GM19239 (cell line): Measurements from ENCODE around the gene MBD3L4.
"Not testable (repeated sequence)": the region's sequence is repeated elsewhere in the genome, so short reads cannot be mapped to it uniquely, and the experiment has no call there.

Source experiments
- DNase-seq: peaks from one replicate; pipeline ENCODE4 v3.0.0; 2011; ENCODE audit warnings: low spot score; ENCODE audit not compliant: insufficient read length
- FAIRE-seq: peaks from 2 replicates; lab custom pipeline; 2011; peaks lifted over from hg19 to GRCh38; lab: Jason Lieb, UNC

Gene MBD3L4

DNA sequence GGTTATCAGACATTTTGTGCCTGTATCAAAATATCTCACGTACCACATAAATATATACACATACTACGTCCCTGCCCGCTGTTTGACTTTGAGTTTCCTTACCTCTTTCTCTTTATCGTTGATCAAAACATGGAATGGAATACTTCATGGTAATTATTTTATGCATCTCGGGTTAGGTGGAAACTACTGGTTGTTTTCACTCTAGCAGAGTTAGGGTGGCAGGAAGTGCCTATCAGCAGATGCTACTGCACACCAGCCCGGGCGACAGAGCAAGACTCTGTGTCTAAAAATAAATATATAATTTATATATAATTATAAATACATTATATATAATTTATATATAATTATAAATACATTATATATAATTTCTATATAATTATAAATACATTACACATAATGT, 12.9 kb upstream of the MBD3L4 start:
- FAIRE-seq, DNase-seq: not testable (repeated sequence)

DNA sequence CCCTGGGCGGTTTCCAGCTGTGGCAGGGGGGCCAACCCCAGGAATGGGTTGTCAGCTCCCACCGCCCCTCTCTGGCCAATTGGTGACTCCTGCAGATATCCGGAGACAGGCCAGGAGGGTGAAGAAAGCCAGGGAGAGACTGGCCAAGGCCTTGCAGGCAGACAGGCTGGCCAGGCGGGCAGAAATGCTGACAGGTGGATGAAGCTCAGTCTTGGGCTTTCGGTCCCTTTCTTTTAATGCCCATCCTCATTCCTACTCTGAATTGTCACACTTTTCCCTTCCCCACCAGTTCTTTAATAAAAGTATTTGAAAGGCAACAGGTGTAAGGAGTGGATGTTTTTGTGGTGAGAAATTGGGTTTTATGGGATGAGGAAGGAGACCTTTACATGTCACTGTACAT, 11.4 kb upstream of the MBD3L4 start:
- not testable (repeated sequence) for DNase-seq, FAIRE-seq

DNA sequence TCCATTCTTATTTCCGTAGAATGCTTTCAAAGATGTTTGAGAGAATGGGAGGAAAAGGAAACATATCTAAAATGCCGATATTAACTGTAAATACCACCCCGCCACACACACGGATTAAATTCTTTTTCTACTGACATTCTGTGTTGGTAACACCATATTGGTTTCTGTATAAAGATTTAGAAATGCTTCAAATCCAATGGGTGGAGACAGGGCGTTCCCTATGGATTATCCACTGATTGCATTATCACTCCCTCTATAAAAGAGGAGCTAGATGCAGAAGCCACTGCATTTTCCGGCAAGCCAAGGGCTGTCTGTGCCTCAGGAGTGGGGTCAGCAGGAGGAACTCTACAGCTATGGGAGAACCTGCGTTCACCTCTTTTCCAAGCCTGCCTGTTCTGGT, 9.0 kb upstream of the MBD3L4 start, which contains the start of gene MBD3L2:
Gene MBD3L2 (plus strand): TSS at position 301 of the 400 bp plus-strand sequence. CDS start 53 bp downstream, at position 354.
- not testable (repeated sequence) for FAIRE-seq, DNase-seq

DNA sequence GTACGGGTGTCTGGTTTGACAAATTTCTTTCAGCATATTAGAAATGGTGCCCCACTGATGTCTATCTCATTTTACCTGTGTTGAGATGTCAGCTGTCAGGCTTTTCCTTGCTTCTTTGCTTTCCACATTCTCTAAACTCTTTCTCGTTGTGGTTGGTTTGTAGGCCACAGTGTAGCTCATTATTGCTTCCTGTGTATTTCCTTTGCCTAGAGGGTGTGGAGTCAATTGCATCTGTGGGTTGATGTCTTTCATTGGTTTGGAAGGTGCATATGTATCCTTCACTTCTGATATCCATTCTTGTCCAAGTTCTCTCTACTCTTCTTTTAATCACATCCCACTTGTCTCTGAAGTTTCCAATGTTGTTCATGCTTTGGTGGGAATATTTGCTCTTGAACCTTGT, 1.6 kb upstream of the MBD3L4 start:
- not testable (repeated sequence) for DNase-seq, FAIRE-seq

DNA sequence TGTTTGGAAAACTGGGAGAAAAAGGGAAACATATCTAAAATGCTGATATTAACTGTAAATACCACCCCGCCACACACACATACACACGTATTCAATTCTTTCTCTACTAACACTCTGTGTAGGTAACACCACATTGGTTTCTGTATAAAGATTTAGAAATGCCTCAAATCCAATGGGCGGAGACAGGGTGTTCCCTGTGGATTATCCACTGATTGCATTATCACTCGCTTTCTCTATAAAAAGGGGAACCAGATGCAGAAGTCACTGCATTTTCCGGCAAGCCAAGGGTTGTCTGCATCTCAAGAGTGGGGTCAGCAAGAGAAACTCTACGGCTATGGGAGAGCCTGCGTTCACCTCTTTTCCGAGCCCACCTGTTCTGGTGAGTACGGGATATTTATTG, 9.7 kb downstream of the MBD3L4 start, which contains the start of gene MBD3L5:
Gene MBD3L5 (plus strand): TSS at position 301 of the 400 bp plus-strand sequence. CDS start 34 bp downstream, at position 335.
- not testable (repeated sequence) for DNase-seq, FAIRE-seq

DNA sequence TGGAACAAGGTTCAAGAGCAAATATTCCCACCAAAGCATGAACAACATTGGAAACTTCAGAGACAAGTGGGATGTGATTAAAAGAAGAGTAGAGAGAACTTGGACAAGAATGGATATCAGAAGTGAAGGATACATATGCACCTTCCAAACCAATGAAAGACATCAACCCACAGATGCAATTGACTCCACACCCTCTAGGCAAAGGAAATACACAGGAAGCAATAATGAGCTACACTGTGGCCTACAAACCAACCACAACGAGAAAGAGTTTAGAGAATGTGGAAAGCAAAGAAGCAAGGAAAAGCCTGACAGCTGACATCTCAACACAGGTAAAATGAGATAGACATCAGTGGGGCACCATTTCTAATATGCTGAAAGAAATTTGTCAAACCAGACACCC, 11.2 kb downstream of the MBD3L4 start:
- FAIRE-seq, DNase-seq: not testable (repeated sequence)

DNA sequence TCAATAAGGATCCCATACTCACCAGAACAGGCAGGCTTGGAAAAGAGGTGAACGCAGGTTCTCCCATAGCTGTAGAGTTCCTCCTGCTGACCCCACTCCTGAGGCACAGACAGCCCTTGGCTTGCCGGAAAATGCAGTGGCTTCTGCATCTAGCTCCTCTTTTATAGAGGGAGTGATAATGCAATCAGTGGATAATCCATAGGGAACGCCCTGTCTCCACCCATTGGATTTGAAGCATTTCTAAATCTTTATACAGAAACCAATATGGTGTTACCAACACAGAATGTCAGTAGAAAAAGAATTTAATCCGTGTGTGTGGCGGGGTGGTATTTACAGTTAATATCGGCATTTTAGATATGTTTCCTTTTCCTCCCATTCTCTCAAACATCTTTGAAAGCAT, 18.6 kb downstream of the MBD3L4 start, which contains the start of gene MBD3L2B:
Gene MBD3L2B (minus strand): TSS at position 101 of the 400 bp plus-strand sequence. CDS start 34 bp downstream, at position 67.
- not testable (repeated sequence) for DNase-seq, FAIRE-seq

DNA sequence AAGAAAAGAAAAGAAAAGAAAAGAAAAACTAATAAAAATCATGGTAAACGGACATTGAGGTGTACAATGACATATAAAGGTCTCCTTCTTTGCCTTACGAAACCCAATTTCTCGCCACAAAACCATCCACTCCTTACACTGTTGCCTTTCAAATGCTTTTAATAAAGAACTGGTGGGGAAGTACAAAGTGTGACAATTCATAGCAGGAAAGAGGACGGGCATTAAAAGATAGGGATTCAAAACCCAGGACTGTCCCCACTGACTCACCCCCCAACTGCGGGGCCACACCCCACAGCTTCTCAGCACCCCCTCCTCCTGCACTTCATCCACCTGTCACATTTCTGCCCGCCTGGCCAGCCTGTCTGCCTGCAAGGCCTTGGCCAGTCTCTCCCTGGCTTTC, 21.2 kb downstream of the MBD3L4 start:
- DNase-seq (no peak), FAIRE-seq (no peak)

DNA sequence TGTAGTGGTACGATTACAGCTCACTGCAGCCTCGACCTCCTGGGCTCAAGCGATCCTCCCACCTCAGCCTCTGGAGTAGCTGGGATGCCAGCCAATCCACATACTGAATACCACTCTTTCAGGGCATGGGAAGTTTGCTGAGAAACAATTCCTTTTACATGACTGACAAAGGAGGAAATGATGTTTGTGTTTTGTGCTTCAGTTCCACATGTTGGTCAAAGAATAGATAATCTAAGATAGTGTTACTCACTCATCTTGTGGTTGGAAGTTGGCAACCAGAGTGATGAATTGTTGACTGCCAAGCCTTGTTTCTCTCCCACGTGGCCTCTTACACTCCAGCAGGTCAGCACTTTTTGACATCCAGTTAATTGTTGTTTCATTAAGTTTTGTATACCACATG, 26.3 kb downstream of the MBD3L4 start:
- FAIRE-seq (no peak), DNase-seq (no peak)

DNA sequence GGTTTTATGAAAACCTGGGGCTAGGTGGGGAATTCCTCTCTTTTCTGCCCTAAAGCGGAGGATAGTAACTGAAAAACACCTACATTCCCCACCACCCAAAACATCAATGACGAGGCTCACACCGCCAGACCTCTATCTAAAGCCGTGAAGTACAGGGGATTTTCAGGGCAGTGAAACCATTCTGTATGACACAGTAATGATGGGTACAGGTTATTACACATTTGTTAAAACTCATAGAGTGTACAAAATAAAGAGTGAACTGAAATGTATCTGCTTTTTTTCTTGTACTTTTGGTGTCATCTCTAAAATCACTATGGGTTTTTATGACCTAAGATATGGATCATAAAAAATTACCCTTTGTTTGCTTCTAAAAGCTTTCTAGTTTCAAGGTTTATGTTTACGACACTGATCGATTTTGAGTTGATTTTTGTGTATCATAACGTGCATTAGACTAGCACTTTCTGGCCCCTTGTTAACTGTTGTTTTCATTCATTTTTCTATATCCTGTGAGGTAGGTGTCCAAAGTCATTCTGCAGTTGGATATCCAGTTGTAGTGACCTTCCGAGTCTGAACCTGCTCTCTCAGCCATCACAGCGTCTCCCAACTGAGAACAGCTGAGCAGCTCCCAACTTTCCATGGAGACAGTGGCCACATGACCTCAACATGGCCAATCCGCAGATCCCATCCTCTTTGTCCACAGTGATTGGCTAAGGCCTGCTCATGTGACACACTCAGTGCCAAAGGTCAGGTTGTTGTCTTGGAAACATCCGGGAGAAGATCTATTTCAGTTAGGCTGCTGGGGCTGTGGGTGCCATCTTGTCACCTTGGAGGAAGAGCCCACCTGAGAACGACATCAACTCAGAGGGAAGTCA, 29.0 kb downstream of the MBD3L4 start:
- FAIRE-seq: no peak
- no peak for DNase-seq

DNA sequence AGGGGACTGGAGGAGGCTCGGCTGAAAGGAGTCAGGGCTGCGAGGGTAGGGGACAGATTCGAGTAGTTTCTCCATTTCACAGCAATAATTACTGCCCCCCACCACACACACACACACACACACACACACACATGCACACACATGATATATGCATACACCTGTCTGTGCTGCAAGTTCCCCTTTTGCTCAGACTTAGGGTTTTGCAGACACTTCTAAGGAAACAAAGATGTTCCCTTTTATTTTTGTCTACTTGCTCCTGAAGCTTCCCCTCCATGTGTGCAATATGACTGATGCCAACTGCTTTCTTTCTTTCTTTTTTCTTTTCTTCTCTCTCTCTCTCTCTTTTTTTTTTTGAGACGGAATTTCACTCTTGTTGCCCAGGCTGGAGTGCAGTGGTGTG, 32.1 kb downstream of the MBD3L4 start:
- FAIRE-seq (no peak), DNase-seq (no peak)

DNA sequence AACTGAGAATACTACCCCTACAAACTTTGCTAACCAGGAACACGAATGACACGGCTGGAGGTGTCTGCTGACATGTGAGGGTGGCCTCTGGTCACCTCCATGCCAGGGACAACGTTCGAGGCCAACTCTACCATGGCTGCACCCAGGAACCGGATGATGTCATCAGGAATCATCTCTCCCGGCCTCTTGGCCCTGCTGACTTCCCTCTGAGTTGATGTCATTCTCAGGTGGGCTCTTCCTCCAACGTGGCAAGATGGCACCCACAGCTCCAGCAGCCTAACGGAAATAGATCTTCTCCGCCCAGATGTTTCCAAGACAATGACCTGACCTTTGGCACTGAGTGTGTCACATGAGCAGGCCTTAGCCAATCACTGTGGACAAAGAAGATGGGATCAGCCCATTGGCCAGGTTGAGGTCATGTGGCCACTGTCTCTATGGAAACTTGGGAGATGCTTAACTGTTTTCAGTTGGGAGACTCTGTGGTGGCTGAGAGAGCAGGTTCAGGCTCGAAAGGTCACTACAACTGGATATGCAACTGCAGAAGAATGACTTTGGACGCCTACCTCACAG, 33.8 kb downstream of the MBD3L4 start:
- DNase-seq (no peak), FAIRE-seq (no peak)

DNA sequence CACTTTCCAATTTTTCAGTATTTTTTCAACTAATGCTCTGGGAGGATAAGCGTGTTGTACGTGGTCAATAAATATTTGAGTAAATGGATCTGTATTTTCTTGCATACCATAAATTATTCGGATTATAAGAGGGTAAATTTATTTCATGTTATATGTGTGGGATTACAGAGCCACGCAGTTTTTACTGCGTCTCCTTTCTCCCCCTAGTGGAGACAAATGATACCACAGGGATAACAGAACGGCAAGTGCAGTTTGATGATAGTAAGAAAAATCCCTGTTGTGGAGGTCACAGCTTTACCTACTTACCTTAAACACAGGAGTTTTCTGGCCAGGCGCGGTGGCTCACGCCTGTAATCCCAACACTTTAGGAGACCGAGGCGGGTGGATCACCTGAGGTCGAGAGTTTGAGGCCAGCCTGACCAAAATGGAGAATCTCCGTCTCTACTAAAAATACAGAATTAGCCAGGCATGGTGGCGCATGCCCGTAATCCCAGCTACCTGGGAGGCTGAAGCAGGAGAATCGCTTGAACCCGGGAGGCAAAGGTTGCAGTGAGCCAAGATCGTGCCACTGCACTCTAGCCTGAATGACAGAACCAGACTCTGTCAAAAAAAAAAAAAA, 35.6 kb downstream of the MBD3L4 start:
- FAIRE-seq: no peak
- no peak for DNase-seq

DNA sequence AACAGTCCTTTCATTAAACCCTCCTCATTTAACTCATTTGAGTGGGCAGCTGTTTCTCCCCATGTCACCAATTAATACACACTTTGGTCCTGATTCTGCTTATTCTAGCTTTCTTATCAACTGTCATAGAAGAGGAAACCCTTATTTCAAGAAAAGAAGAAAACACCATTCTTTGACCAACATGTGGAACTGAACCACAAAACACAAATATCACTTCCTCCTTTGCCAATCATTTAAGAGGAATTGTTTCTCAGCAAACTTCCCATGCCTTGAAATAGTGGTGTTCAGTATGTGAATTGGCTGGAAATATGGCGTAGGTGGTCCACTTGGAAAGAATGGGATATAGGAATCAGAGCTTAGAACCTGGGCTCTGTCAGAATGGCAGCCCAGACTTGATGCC, 39.2 kb downstream of the MBD3L4 start:
- no peak for FAIRE-seq

DNA sequence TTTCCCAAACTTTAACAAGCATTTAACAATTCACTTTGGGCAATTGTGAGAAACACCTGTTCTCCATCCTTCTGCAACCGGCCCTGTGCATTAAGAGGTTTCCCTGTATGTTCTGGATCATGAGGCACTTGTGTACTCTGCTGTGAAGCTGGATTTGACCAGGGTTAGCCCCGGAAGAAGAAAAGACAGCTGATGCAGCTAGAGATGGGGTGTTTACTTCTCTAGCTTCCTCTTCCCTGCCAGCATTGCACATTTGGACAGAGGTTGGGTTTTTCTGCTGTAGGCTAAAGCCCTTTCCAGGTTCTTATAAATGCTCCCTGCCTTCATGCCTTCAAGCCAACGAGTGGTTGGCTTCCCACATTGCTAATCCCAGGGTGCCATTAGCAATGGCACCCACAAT, 39.6 kb downstream of the MBD3L4 start:
- FAIRE-seq: no peak
- no peak for DNase-seq

More for the DNA sequence above, 39.2 kb downstream of the MBD3L4 start:
- DNase-seq: no peak

DNA sequence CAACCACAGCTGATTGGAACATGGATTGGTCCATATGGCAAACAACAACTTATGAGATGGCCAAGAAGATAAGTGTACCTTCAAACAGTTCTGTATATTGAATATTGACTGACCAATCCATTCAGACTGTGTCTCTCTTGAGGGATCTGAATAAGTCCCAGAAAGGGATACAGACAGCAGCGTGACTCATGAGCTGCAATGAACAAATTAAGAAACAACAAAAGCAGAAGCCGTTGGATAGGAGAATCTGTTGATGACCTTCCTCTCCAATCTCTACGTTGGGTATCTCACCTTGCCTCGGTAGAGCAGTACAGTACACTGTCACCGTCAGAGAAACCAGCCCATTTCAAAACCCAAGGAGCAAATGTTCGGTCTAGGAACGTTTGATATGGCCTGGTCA, 40.0 kb downstream of the MBD3L4 start:
- no peak for FAIRE-seq
- DNase-seq: no peak

DNA sequence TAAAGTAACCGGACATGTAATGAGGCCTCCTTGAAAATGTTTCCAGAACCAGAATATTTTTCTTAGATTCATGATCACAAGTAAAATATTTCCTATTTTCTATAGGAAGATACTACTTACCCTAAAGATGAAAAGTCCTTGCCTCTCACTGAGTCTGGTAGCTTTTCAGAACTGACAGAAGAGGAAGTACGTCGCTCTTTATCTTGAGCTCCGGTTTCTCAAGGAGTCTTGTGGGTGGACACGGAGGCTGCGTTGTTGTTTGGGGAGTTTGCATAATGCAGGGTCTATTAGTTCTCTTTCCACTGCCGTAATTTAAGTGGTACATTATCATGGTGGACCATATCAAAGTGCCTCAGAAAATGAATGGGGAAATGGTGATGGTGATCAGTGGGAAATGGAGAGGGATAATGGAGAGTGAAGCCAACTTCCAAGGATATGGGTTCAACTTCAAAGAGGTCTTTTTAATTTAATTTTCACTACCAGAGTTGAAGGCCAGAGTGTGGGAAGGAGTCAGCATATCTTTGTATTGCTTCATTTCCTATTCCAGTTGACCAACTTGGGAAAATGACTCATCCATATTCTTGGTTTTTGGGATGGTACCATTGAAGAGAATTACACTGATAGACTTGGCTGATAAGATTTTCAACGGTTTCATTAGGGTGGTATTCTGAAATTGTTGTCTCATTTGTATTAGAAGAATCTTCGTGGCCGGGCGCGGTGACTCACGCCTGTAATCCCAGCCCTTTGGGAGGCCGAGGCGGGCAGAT, 42.1 kb downstream of the MBD3L4 start:
- DNase-seq (no peak), FAIRE-seq (no peak)

DNA sequence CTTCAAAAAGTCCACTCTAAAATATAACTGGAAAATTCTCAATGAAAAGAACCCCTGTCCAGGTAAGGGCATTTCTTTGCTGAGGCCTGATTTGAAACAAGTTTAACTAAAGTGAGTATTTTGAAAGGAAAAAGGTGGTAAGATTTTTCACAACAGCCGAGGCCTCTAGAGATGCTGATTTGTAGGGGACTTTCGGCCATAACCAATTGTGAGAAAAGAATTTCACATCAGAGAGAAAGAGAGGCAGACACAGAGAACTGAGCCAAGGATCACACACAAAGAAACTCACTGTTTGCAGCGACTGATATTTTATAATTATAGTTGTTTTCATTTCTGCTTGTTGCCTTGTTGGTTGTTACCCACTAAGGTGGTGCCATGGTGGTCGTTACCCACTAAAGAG, 43.2 kb downstream of the MBD3L4 start:
- FAIRE-seq (no peak), DNase-seq (no peak)

DNA sequence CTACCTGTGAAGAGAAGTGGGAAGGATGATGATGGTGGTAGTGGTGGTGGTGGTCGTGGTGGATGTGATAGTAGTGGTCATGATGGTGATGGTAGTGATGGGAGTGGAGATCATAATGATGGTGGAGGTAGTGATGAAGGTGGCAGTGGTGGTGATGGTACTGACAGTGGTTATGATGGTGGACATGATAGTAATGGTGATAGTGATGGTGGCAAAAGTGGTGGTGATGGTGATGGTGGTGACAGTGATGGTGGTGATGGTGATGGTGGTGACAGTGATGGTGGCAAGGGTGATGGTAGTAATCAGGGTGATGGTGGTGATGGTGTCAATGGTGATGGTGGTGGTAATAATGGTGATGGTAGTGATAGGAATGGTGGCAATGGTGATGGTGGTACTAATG, 44.9 kb downstream of the MBD3L4 start:
- FAIRE-seq: no peak
- no peak for DNase-seq

DNA sequence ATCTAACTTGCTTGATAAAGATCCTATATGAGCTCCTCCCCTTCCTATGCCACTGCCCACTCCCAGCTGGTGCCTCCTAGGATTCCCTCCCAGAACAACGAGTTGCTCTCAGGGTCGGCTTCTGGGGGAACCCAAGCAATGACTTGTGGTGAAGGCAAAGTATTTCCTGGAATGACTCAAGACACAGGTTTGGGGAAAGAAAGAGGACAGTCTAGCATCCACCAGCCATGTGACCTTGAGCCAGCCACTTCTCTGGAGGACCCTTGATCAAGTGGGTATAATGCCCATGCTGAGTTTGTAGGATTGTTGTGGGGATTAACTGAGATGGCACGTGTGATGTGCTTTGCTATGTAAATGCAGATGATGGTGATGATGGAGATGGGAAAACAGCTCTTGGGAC, 51.7 kb downstream of the MBD3L4 start:
- DNase-seq (no peak), FAIRE-seq (no peak)
